Measurements from ENCODE around the gene PRSS21. TPM values are rescaled to one million over a fixed set of nuclear protein-coding genes. Genes with fewer than 3 reads are reported as not detected.

PRSS21 gene
- polyA plus RNA-seq, 4 donors, result not detected

GRCh38 chr16:2840914-2841313 lies 23.9 kb downstream of the PRSS21 start:
- DNase-seq (ENCODE audit: low read depth in 4 of 4, low spot score in 2 of 4), result no peak

- no peak for DNase-seq (ENCODE audit: low read depth in 4 of 4, low spot score in 2 of 4)
Observed at GRCh38 chr16:2841606-2842339, 24.7 kb downstream of the PRSS21 start.

- DNase-seq (ENCODE audit: low read depth in 4 of 4, low spot score in 2 of 4), result no peak
Observed at GRCh38 chr16:2842340-2843000, 25.4 kb downstream of the PRSS21 start.

GRCh38 chr16:2843526-2843925 lies 26.5 kb downstream of the PRSS21 start:
- DNase-seq (ENCODE audit: low read depth in 4 of 4, low spot score in 2 of 4), result no peak

GRCh38 chr16:2845116-2845515 lies 28.1 kb downstream of the PRSS21 start:
- no peak for DNase-seq (ENCODE audit: low read depth in 4 of 4, low spot score in 2 of 4)

- DNase-seq (ENCODE audit: low read depth in 4 of 4, low spot score in 2 of 4), result no peak
Observed at GRCh38 chr16:2846511-2847310, 29.7 kb downstream of the PRSS21 start.

GRCh38 chr16:2848933-2849725 lies 32.1 kb downstream of the PRSS21 start:
- DNase-seq (ENCODE audit: low read depth in 4 of 4, low spot score in 2 of 4), result no peak

- DNase-seq (ENCODE audit: low read depth in 4 of 4, low spot score in 2 of 4), result no peak
Observed at GRCh38 chr16:2852003-2852730, 35.1 kb downstream of the PRSS21 start.

- no peak for DNase-seq (ENCODE audit: low read depth in 4 of 4, low spot score in 2 of 4)
Observed at GRCh38 chr16:2852731-2853507, 35.9 kb downstream of the PRSS21 start.

- no peak for DNase-seq (ENCODE audit: low read depth in 4 of 4, low spot score in 2 of 4)
Observed at GRCh38 chr16:2853531-2854073, 36.6 kb downstream of the PRSS21 start.

GRCh38 chr16:2854700-2855309 lies 37.8 kb downstream of the PRSS21 start:
- DNase-seq (ENCODE audit: low read depth in 4 of 4, low spot score in 2 of 4), result no peak

- no peak for DNase-seq (ENCODE audit: low read depth in 4 of 4, low spot score in 2 of 4)
Observed at GRCh38 chr16:2855536-2855935, 38.5 kb downstream of the PRSS21 start.

- DNase-seq (ENCODE audit: low read depth in 4 of 4, low spot score in 2 of 4), result no peak
Observed at GRCh38 chr16:2856061-2856670, 39.1 kb downstream of the PRSS21 start.

- no peak for DNase-seq (ENCODE audit: low read depth in 4 of 4, low spot score in 2 of 4)
Observed at GRCh38 chr16:2856686-2857450, 39.8 kb downstream of the PRSS21 start.

GRCh38 chr16:2857451-2858244 lies 40.6 kb downstream of the PRSS21 start, which contains the start of gene PRSS22:
TSS of gene PRSS22 (minus strand) at chr16:2858170. CDS start at chr16:2858104, 66 bp downstream.
- no peak for DNase-seq (ENCODE audit: low read depth in 4 of 4, low spot score in 2 of 4)

GRCh38 chr16:2858245-2859025 lies 41.4 kb downstream of the PRSS21 start:
- no peak for DNase-seq (ENCODE audit: low read depth in 4 of 4, low spot score in 2 of 4)
